GM12874 (cell line): ENCODE measurements around the gene SLC26A4.

ENCODE experiments used
- CTCF ChIP-seq: IDR thresholded peaks from 2 replicates; pipeline ENCODE4 v1.5.1; 2011; ENCODE audit warnings: low read depth, mild to moderate bottlenecking, control low read depth, low read length, moderate library complexity; ENCODE audit not compliant: insufficient read depth

SLC26A4 gene

GRCh38 chr7:107627002-107627401 is 33.6 kb upstream of the SLC26A4 start:
- no peak for TF ChIP-seq CTCF

- TF ChIP-seq CTCF, result no peak
Observed at GRCh38 chr7:107628461-107629064, 32.1 kb upstream of the SLC26A4 start.

- no peak for TF ChIP-seq CTCF
Observed at GRCh38 chr7:107630342-107630741, 30.3 kb upstream of the SLC26A4 start.

GRCh38 chr7:107631588-107632491 is 28.8 kb upstream of the SLC26A4 start:
- no peak for TF ChIP-seq CTCF

- TF ChIP-seq CTCF, result no peak
Observed at GRCh38 chr7:107632492-107632865, 28.1 kb upstream of the SLC26A4 start.

GRCh38 chr7:107638594-107638993 is 22.0 kb upstream of the SLC26A4 start:
- TF ChIP-seq CTCF, result no peak

- no peak for TF ChIP-seq CTCF
Observed at GRCh38 chr7:107641676-107642075, 19.0 kb upstream of the SLC26A4 start.
